C4-2B (cell line): Measurements from ENCODE around the gene TCEA2.

Experiments
- ZFX ChIP-seq: fragments of 450-650 bp; IDR thresholded peaks from 2 replicates; pipeline ENCODE4 v1.6.1; 2017
- TF ChIP-seq, protein P1 (sequence below): fragments of 450-650 bp; conservative IDR thresholded peaks from 2 replicates; pipeline ENCODE4 v1.5.1; 2017; ENCODE audit warnings: mild to moderate bottlenecking

DNA sequence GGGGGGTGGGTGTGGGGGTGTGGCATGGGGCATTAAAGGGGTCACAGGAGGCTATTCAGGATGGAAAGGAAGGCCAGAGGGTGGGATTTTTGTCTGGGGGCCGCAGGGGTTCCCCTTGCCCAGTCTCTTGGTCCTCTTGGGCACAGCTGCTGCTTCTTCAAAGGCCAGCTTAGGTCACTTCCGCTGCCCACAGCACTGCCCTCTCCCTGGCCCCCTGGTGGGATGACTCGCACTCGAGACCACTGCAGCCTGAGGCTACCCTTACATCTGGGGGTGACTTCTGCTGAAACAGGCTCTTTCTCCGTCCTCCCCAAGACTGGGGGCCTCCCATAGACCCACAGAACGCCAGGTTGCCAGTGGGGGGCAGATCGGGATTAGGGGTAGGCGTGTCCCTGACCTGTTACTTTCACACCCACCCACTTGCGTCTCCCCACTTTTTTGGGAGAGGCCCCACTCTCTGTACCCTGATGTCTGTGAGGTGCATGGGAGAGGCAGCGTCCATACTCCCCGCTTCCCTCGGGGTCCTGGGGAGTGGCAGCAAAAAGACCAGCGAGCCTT lies 19.9 kb downstream of the TCEA2 start:
- TF ChIP-seq, protein P1, sequence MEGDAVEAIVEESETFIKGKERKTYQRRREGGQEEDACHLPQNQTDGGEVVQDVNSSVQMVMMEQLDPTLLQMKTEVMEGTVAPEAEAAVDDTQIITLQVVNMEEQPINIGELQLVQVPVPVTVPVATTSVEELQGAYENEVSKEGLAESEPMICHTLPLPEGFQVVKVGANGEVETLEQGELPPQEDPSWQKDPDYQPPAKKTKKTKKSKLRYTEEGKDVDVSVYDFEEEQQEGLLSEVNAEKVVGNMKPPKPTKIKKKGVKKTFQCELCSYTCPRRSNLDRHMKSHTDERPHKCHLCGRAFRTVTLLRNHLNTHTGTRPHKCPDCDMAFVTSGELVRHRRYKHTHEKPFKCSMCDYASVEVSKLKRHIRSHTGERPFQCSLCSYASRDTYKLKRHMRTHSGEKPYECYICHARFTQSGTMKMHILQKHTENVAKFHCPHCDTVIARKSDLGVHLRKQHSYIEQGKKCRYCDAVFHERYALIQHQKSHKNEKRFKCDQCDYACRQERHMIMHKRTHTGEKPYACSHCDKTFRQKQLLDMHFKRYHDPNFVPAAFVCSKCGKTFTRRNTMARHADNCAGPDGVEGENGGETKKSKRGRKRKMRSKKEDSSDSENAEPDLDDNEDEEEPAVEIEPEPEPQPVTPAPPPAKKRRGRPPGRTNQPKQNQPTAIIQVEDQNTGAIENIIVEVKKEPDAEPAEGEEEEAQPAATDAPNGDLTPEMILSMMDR: no peak
- no peak for TF ChIP-seq ZFX
